Spleen (tissue), 11 donors: ENCODE data around the gene AGRN. TPM values are rescaled to one million over a fixed set of nuclear protein-coding genes. Genes with fewer than 3 reads are reported as not detected.

Experiments
- DNase-seq: peaks from one replicate; pipeline ENCODE4 v3.0.0-alpha.2; 2020
- H3K27ac ChIP-seq, 8 donors: fragments of 200-600 bp; sonication (generic) in 7 of 8; 1 replicate in 4 of 8; 2 replicates in 4 of 8; pipeline versions ENCODE4 v1.5.0 to v1.8.0; 2016 to 2021; ENCODE audit warnings: inconsistent platforms in 4 of 8, mild to moderate bottlenecking in 4 of 8, moderate library complexity in 1 of 8
- H3K27me3 ChIP-seq, 7 donors: fragments of 200-600 bp; sonication (generic) in 6 of 7; replicated peaks in 1 of 7; 1 replicate in 4 of 7; 2 replicates in 3 of 7; pipeline versions ENCODE4 v1.5.0 to v1.8.0; 2016 to 2021; ENCODE audit warnings: inconsistent platforms in 3 of 7, mild to moderate bottlenecking in 1 of 7
- H3K36me3 ChIP-seq, 6 donors: fragments of 200-600 bp; sonication (generic) in 5 of 6; 1 replicate in 4 of 6; 2 replicates in 2 of 6; pipeline versions ENCODE4 v1.5.0 to v1.8.0; 2016 to 2021; ENCODE audit warnings: inconsistent platforms in 2 of 6
- H3K4me1 ChIP-seq, 6 donors: fragments of 200-600 bp; sonication (generic) in 5 of 6; 1 replicate in 3 of 6; 2 replicates in 3 of 6; pipeline versions ENCODE4 v1.5.0 to v1.8.0; 2016 to 2021; ENCODE audit warnings: inconsistent platforms in 3 of 6
- H3K4me3 ChIP-seq, 8 donors: fragments of 200-600 bp; sonication (generic) in 7 of 8; 1 replicate in 4 of 8; 2 replicates in 4 of 8; pipeline versions ENCODE4 v1.5.0 to v1.8.0; 2016 to 2021; ENCODE audit warnings: inconsistent platforms in 4 of 8, mild to moderate bottlenecking in 4 of 8, moderate library complexity in 2 of 8
- H3K9me3 ChIP-seq, 8 donors: fragments of 200-600 bp; sonication (generic) in 7 of 8; 1 replicate in 4 of 8; 2 replicates in 4 of 8; pipeline versions ENCODE4 v1.5.0 to v1.8.0; 2016 to 2021; ENCODE audit warnings: inconsistent platforms in 4 of 8
- CTCF ChIP-seq, 11 experiments: fragments of 200-600 bp in 7 of 11; fragments of 450-650 bp in 4 of 11; sonication (generic) in 4 of 11; IDR thresholded peaks in 8 of 11; conservative IDR thresholded peaks in 3 of 11; 1 replicate in 7 of 11; 2 replicates in 4 of 11; pipeline versions ENCODE4 v1.4.0 to v1.8.0; 2016 to 2021; ENCODE audit warnings: antibody characterized with exemption in 11 of 11, inconsistent platforms in 4 of 11, mild to moderate bottlenecking in 1 of 11
- POLR2A ChIP-seq, 3 donors: fragments of 450-650 bp; IDR thresholded peaks; one replicate each; pipeline ENCODE4 v1.5.1; 2017; ENCODE audit warnings: antibody characterized with exemption in 3 of 3, mild to moderate bottlenecking in 1 of 3
- POLR2AphosphoS5 ChIP-seq, 3 donors: sonication (generic); formaldehyde crosslinking; IDR thresholded peaks; one replicate each; pipeline ENCODE4 v1.5.1; 2017; ENCODE audit warnings: antibody characterized with exemption in 3 of 3
- WGBS, 5 donors: extraction: QIAGEN DNeasy Blood & Tissue Kit in 3 of 5; methylation state at CpG; one replicate each; pipeline versions ENCODE4 v1.1.5 to v1.1.7; 2013 to 2018; 5-methylcytosine and 5-hydroxymethylcytosine counted together
- intact Hi-C: fragments of 100-400 bp; cut with DNase I; formaldehyde crosslinking; loops from one replicate; pipeline ENCODE4 v1.15.0; 2023; ENCODE audit warnings: low total_unique reads
- polyA plus RNA-seq, 3 donors: library from polyadenylated mRNA; stranded (reverse); fragments of 200-250 nt; gene quantifications; one replicate each; pipeline ENCODE4 v1.2.1, GENCODE V29; 2013
- total RNA-seq, 7 donors: library from RNA; depleted of rRNA in 3 of 7; stranded (reverse); fragments of >200 nt in 3 of 7; fragmentation: NEBNext Ultra II Directional in 4 of 7; extraction: Animal tissue kit (Norgen Biotek cat#: 25700) in 4 of 7; gene quantifications; one replicate each; pipeline versions ENCODE4 v1.1.0 to v1.2.1, GENCODE V29; 2016 to 2021
- donor health status: healthy with polysubstance abuse.
- donor health status: DM: no; HTN: no; CAD: no; lungs with moderate emphysema.
- donor health status: DM: no; HTN: no; CAD: no.
- donor health status: Bipolar disorder and iron deficiency.
- donor health status: healthy.
- donor health status: DM: no; HTN: no; CAD: no.
- donor health status: DM: yes; HTN: yes; CAD: no.

The AGRN gene
- total and polyA plus RNA-seq, 10 donors, result 4.6 to 27.2 (median 14.5) TPM

- Histone ChIP-seq H3K4me1 (no peaks in the 10 kb centered on the region), H3K27ac (no peak overlapping the region), H3K27me3 (no peaks in the 10 kb centered on the region), H3K4me3 (no peak overlapping the region), H3K9me3 (peaks cover 0 to 3% (median 0%) of the 10 kb centered on the region in 8 donors), H3K36me3 (peaks cover 0 to 56% (median 2%) of the 10 kb centered on the region in 6 donors)
- DNase-seq, result no peak
- 93 to 97% (median 94%) methylated on average over 17 to 26 of the region's 26 CpGs for WGBS, 5 donors
- TF ChIP-seq CTCF (IDR thresholded peaks at IDR 0.05 in 8 of 11, conservative IDR thresholded peaks at IDR 0.05 in 3 of 11), result no peak
- no peak for TF ChIP-seq POLR2AphosphoS5 (IDR thresholded peaks at IDR 0.05)
- TF ChIP-seq POLR2A (IDR thresholded peaks at IDR 0.05), result no peak
- intact Hi-C loops, result no loop called here
Observed at GRCh38 chr1:1046767-1047166, 26.8 kb downstream of the AGRN start.

GRCh38 chr1:1047407-1047806 lies 27.5 kb downstream of the AGRN start:
- Histone ChIP-seq H3K9me3 (peaks cover 0 to 3% (median 0%) of the 10 kb centered on the region in 8 donors), H3K36me3 (peaks cover 0 to 58% (median 3%) of the 10 kb centered on the region in 6 donors), H3K27ac (no peak overlapping the region), H3K4me1 (no peaks in the 10 kb centered on the region), H3K4me3 (no peak overlapping the region), H3K27me3 (no peaks in the 10 kb centered on the region)
- whole genome bisulfite sequencing, 5 donors, result 86 to 94% (median 93%) methylated on average over 6 to 19 of the region's 19 CpGs
- intact Hi-C loops, result no loop called here
- no peak for DNase-seq
- no peak for TF ChIP-seq POLR2AphosphoS5 (IDR thresholded peaks at IDR 0.05)
- TF ChIP-seq POLR2A (IDR thresholded peaks at IDR 0.05), result no peak
- TF ChIP-seq CTCF (IDR thresholded peaks at IDR 0.05 in 8 of 11, conservative IDR thresholded peaks at IDR 0.05 in 3 of 11), result no peak

GRCh38 chr1:1047963-1048362 lies 28.0 kb downstream of the AGRN start:
- no peak for DNase-seq
- Histone ChIP-seq H3K4me3 (no peak overlapping the region), H3K9me3 (peaks cover 0 to under 1% (median 0%) of the 10 kb centered on the region in 8 donors), H3K4me1 (no peaks in the 10 kb centered on the region), H3K36me3 (peaks cover 0 to 58% (median 3%) of the 10 kb centered on the region in 6 donors), H3K27me3 (no peaks in the 10 kb centered on the region), H3K27ac (no peak overlapping the region)
- no peak for TF ChIP-seq POLR2A (IDR thresholded peaks at IDR 0.05)
- no peak for TF ChIP-seq CTCF (IDR thresholded peaks at IDR 0.05 in 8 of 11, conservative IDR thresholded peaks at IDR 0.05 in 3 of 11)
- TF ChIP-seq POLR2AphosphoS5 (IDR thresholded peaks at IDR 0.05), result no peak
- WGBS, 5 donors, result 86 to 96% (median 89%) methylated on average over 9 to 25 of the region's 25 CpGs
- intact Hi-C loops, result no loop called here

GRCh38 chr1:1048765-1049164 lies 28.8 kb downstream of the AGRN start:
- DNase-seq, result no peak
- H3K27ac ChIP-seq, result no peak overlapping the region
- peaks cover 0 to 55% (median 3%) of the 10 kb centered on the region in 6 donors for H3K36me3 ChIP-seq
- H3K4me3 ChIP-seq, result no peak overlapping the region
- WGBS, 5 donors, result 89 to 96% (median 91%) methylated on average over 19 to 26 of the region's 28 CpGs
- TF ChIP-seq CTCF (IDR thresholded peaks at IDR 0.05 in 8 of 11, conservative IDR thresholded peaks at IDR 0.05 in 3 of 11), result no peak
- TF ChIP-seq POLR2A (IDR thresholded peaks at IDR 0.05), result no peak
- no peak for TF ChIP-seq POLR2AphosphoS5 (IDR thresholded peaks at IDR 0.05)
- intact Hi-C loops, result no loop called here
- H3K27me3 ChIP-seq, result no peaks in the 10 kb centered on the region
- no peaks in the 10 kb centered on the region for H3K4me1 ChIP-seq
- no peaks in the 10 kb centered on the region for H3K9me3 ChIP-seq
